ENCODE measurements around the gene MVD. TPM values are rescaled to one million over a fixed set of nuclear protein-coding genes. Genes with fewer than 3 reads are reported as not detected.

MVD gene
- total and polyA plus RNA-seq, 2 of the 13 experiments (the other 11 are each of a cell fraction or from before 2014, with no cell fraction given), result 28.1 to 187 TPM

DNA sequence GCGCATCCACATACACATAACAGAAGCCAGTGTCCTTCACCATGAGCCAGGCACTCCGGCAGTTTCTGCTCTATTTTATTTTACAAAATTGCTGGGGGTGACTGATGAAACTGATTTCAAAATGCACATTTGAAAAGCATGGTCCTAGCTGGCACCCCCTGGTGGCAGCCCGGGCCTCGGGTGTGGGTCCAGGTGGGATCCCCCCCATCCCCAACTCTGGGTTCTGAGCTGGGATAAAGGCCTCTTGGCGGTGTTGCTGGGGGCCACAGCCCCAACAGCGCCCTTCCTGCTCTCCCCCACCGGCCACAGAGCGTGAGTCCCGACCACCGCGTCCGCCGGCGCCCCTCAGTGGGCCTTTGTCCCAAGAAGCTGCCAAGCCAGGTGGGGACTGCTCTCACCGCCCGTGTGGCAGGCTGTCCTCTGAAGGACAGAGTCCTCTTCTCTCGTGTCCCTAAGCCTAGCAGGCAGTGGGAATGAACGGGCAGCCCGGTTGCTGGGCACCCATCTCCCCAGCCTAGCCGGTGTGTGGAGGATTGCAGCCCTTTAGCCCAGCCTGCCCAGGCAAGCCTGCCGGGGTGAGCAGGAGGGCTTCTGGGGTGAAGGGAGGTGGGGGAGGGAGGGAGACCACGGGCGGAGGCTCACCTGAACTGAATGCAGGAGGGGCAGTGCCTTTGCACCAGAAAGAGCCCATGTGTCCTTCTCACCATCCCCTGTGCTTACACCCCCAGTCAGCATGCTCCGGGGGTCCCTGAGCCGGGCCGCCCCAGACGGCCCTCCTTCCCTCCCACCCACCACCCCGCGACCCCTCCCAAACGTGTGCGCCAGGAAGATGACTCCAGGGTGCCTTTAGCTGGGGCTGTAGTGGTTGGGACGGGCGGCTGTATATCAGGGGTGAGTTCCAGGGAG lies 22.5 kb upstream of the MVD start (continued):
- no peak for TF ChIP-seq AGO1 (IDR thresholded peaks at IDR 0.05; ENCODE audit: low read depth, low read length, poor library complexity, severe bottlenecking)
- TF ChIP-seq AKAP8 (CRISPR knock-in tag; IDR thresholded peaks at IDR 0.05), result peak; percentile 56; the same call in 1 of the 2 replicates
- no peak for TF ChIP-seq ZNF562 (CRISPR knock-in tag; IDR thresholded peaks at IDR 0.05; ENCODE audit: borderline replicate concordance)
- 0 out of 2 replicates have a peak, but pooled peaks have one; percentile 36 for TF ChIP-seq BORCS8-MEF2B (CRISPR knock-in tag; IDR thresholded peaks at IDR 0.05)
- TF ChIP-seq, protein P1, sequence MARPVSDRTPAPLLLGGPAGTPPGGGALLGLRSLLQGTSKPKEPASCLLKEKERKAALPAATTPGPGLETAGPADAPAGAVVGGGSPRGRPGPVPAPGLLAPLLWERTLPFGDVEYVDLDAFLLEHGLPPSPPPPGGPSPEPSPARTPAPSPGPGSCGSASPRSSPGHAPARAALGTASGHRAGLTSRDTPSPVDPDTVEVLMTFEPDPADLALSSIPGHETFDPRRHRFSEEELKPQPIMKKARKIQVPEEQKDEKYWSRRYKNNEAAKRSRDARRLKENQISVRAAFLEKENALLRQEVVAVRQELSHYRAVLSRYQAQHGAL (CRISPR knock-in tag; IDR thresholded peaks at IDR 0.05; ENCODE audit: not compliant biosample characterization), result no peak
- TF ChIP-seq ARHGAP35 (CRISPR knock-in tag; IDR thresholded peaks at IDR 0.05; ENCODE audit: borderline replicate concordance), result no peak
- TF ChIP-seq ZNF678 (CRISPR knock-in tag; IDR thresholded peaks at IDR 0.05), result no peak
- TF ChIP-seq ZNF878 (CRISPR knock-in tag; IDR thresholded peaks at IDR 0.05), result no peak
- no peak; the same call in 1 of the 2 replicates for TF ChIP-seq SIN3A (IDR thresholded peaks at IDR 0.05; ENCODE audit: borderline replicate concordance, low read depth, low read length)
- TF ChIP-seq, protein P2, sequence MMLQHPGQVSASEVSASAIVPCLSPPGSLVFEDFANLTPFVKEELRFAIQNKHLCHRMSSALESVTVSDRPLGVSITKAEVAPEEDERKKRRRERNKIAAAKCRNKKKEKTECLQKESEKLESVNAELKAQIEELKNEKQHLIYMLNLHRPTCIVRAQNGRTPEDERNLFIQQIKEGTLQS (CRISPR knock-in tag; IDR thresholded peaks at IDR 0.05), result no peak
- no peak for TF ChIP-seq ZNF883 (CRISPR knock-in tag; IDR thresholded peaks at IDR 0.05; ENCODE audit: not compliant biosample characterization)
- 0 out of 2 replicates have a peak, but pooled peaks have one; percentile 12 for TF ChIP-seq BCL6 (CRISPR knock-in tag; IDR thresholded peaks at IDR 0.05)
- TF ChIP-seq TCF7 (IDR thresholded peaks at IDR 0.05; ENCODE audit: low read depth), result no peak
- TF ChIP-seq, protein P3, sequence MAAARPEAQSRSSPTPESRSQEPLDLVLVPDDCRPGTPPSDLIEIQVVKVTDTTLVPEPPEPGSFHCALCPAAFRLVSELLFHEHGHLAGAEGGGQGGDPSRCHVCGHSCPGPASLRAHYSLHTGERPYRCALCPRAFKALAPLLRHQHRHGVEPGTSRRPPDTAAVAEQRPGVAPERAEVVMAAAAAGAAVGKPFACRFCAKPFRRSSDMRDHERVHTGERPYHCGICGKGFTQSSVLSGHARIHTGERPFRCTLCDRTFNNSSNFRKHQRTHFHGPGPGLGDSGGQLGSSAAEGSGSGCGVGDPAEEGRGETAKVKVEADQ (CRISPR knock-in tag; IDR thresholded peaks at IDR 0.05; ENCODE audit: borderline replicate concordance), result no peak
- no peak for TF ChIP-seq FOXP1 (IDR thresholded peaks at IDR 0.05)
- TF ChIP-seq FOXP1 (CRISPR knock-in tag; IDR thresholded peaks at IDR 0.05), result no peak
- TF ChIP-seq, protein P4, sequence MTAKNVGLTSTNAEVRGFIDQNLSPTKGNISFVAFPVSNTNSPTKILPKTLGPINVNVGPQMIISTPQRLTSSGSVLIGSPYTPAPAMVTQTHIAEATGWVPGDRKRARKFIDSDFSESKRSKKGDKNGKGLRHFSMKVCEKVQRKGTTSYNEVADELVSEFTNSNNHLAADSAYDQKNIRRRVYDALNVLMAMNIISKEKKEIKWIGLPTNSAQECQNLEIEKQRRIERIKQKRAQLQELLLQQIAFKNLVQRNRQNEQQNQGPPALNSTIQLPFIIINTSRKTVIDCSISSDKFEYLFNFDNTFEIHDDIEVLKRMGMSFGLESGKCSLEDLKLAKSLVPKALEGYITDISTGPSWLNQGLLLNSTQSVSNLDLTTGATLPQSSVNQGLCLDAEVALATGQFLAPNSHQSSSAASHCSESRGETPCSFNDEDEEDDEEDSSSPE (CRISPR knock-in tag; IDR thresholded peaks at IDR 0.05), result no peak
- no peak for TF ChIP-seq MIXL1 (CRISPR knock-in tag; IDR thresholded peaks at IDR 0.05)
- no peak for TF ChIP-seq NCOA5 (CRISPR knock-in tag; IDR thresholded peaks at IDR 0.05)
- TF ChIP-seq MED8 (CRISPR knock-in tag; IDR thresholded peaks at IDR 0.05; ENCODE audit: insufficient replicate concordance), result peak; percentile 14
- TF ChIP-seq RBM22 (optimal IDR thresholded peaks at IDR 0.05; ENCODE audit: low read length), result no peak
- peak; percentile 37; the same call in 1 of the 2 replicates for TF ChIP-seq ZFX (CRISPR knock-in tag; IDR thresholded peaks at IDR 0.05; ENCODE audit: low read depth)
- TF ChIP-seq ZNF772 (CRISPR knock-in tag; IDR thresholded peaks at IDR 0.05), result 0 out of 2 replicates have a peak, but pooled peaks have one; percentile 13

All from HepG2 (cell line).